Measurements from ENCODE around the gene MCF2L. TPM values are rescaled to one million over a fixed set of nuclear protein-coding genes. Genes with fewer than 3 reads are reported as not detected.
"Not testable (repeated sequence)": the region's sequence is repeated elsewhere in the genome, so short reads cannot be mapped to it uniquely, and the experiment has no call there.

MCF2L gene
- total and polyA plus RNA-seq, 5 donors: 18.0 to 47.5 (median 33.2) TPM

- Histone ChIP-seq H3K27ac (ENCODE audit: low read length) (no peak overlapping the region), H3K4me1 (ENCODE audit: control insufficient read depth, insufficient read depth, low read length) (no peaks in the 10 kb centered on the region), H3K4me3 (ENCODE audit: low read length) (no peak overlapping the region), H3K27me3 (ENCODE audit: control insufficient read depth, insufficient read depth) (no peaks in the 10 kb centered on the region), H3K9me3 (ENCODE audit: control insufficient read depth, low read length) (no peaks in the 10 kb centered on the region)
- ATAC-seq (no peak), DNase-seq (peak in 1 of 3 donors; percentile 27)
- intact Hi-C loops (cut with DNase I): no loop called here
- 74% methylated on average over 31 of the region's 31 CpGs for WGBS
These were observed 85.0 kb downstream of the MCF2L start for GRCh38 chr13:113053801-113054604.

GRCh38 chr13:113057084-113057483 lies 88.1 kb downstream of the MCF2L start:
- no peaks in the 10 kb centered on the region for H3K27me3 ChIP-seq (ENCODE audit: control insufficient read depth, insufficient read depth)
- H3K9me3 ChIP-seq (ENCODE audit: control insufficient read depth, low read length): no peaks in the 10 kb centered on the region
- intact Hi-C loops (cut with DNase I): no loop called here
- no peaks in the 10 kb centered on the region for H3K4me1 ChIP-seq (ENCODE audit: control insufficient read depth, insufficient read depth, low read length)
- DNase-seq (peak in 1 of 3 donors; percentile 21), ATAC-seq (no peak)
- no peak overlapping the region for H3K27ac ChIP-seq (ENCODE audit: low read length)
- WGBS: 90% methylated on average over 1 of the region's 1 CpG
- H3K4me3 ChIP-seq (ENCODE audit: low read length): no peak overlapping the region

GRCh38 chr13:113057559-113057958 lies 88.5 kb downstream of the MCF2L start:
- H3K27ac ChIP-seq (ENCODE audit: low read length); H3K4me3 ChIP-seq (ENCODE audit: low read length); ATAC-seq; H3K27me3 ChIP-seq (ENCODE audit: control insufficient read depth, insufficient read depth); intact Hi-C loops (cut with DNase I); H3K4me1 ChIP-seq (ENCODE audit: control insufficient read depth, insufficient read depth, low read length); H3K9me3 ChIP-seq (ENCODE audit: control insufficient read depth, low read length); DNase-seq: not testable (repeated sequence)
- 98% methylated on average over 3 of the region's 3 CpGs for WGBS

GRCh38 chr13:113058129-113058987 lies 89.3 kb downstream of the MCF2L start:
- DNase-seq (peak in 1 of 3 donors; percentile 15), ATAC-seq (no peak)
- H3K27ac ChIP-seq (ENCODE audit: low read length): no peak overlapping the region
- no peaks in the 10 kb centered on the region for H3K4me1 ChIP-seq (ENCODE audit: control insufficient read depth, insufficient read depth, low read length)
- 91% methylated on average over 21 of the region's 21 CpGs for WGBS
- H3K9me3 ChIP-seq (ENCODE audit: control insufficient read depth, low read length): no peaks in the 10 kb centered on the region
- no peak overlapping the region for H3K4me3 ChIP-seq (ENCODE audit: low read length)
- no peaks in the 10 kb centered on the region for H3K27me3 ChIP-seq (ENCODE audit: control insufficient read depth, insufficient read depth)
- intact Hi-C loops (cut with DNase I): no loop called here

GRCh38 chr13:113058988-113059850 lies 90.2 kb downstream of the MCF2L start:
- peak in 1 of 3 donors; percentile 25 for DNase-seq
- intact Hi-C loops (cut with DNase I): no loop called here
- ATAC-seq: no peak
- H3K4me1 ChIP-seq (ENCODE audit: control insufficient read depth, insufficient read depth, low read length): no peaks in the 10 kb centered on the region
- H3K4me3 ChIP-seq (ENCODE audit: low read length): no peak overlapping the region
- 91% methylated on average over 22 of the region's 22 CpGs for WGBS
- H3K27me3 ChIP-seq (ENCODE audit: control insufficient read depth, insufficient read depth): no peaks in the 10 kb centered on the region
- H3K27ac ChIP-seq (ENCODE audit: low read length): no peak overlapping the region
- H3K9me3 ChIP-seq (ENCODE audit: control insufficient read depth, low read length): no peaks in the 10 kb centered on the region

GRCh38 chr13:113059891-113060290 lies 90.9 kb downstream of the MCF2L start:
- Histone ChIP-seq H3K4me1 (ENCODE audit: control insufficient read depth, insufficient read depth, low read length) (no peaks in the 10 kb centered on the region), H3K9me3 (ENCODE audit: control insufficient read depth, low read length) (no peaks in the 10 kb centered on the region), H3K27ac (ENCODE audit: low read length) (no peak overlapping the region), H3K4me3 (ENCODE audit: low read length) (no peak overlapping the region), H3K27me3 (ENCODE audit: control insufficient read depth, insufficient read depth) (no peaks in the 10 kb centered on the region)
- 78% methylated on average over 15 of the region's 15 CpGs for WGBS
- intact Hi-C loops (cut with DNase I): no loop called here
- ATAC-seq: no peak
- peak in 1 of 3 donors; percentile 31 for DNase-seq

- DNase-seq (peak in 1 of 3 donors; percentile 54), ATAC-seq (no peak)
- 86% methylated on average over 34 of the region's 34 CpGs for WGBS
These were observed 91.7 kb downstream of the MCF2L start for GRCh38 chr13:113060557-113061270.

GRCh38 chr13:113061271-113061625 lies 92.2 kb downstream of the MCF2L start:
- DNase-seq (peak in 1 of 3 donors; percentile 33), ATAC-seq (no peak)
- Histone ChIP-seq H3K4me1 (ENCODE audit: control insufficient read depth, insufficient read depth, low read length) (no peaks in the 10 kb centered on the region), H3K27me3 (ENCODE audit: control insufficient read depth, insufficient read depth) (no peaks in the 10 kb centered on the region), H3K9me3 (ENCODE audit: control insufficient read depth, low read length) (no peaks in the 10 kb centered on the region), H3K4me3 (ENCODE audit: low read length) (no peak overlapping the region), H3K27ac (ENCODE audit: low read length) (no peak overlapping the region)
- 87% methylated on average over 9 of the region's 9 CpGs for WGBS
- intact Hi-C loops (cut with DNase I): no loop called here

More at GRCh38 chr13:113060557-113061270, 91.7 kb downstream of the MCF2L start:
- intact Hi-C loops (cut with DNase I): no loop called here
- no peaks in the 10 kb centered on the region for H3K9me3 ChIP-seq (ENCODE audit: control insufficient read depth, low read length)
- no peaks in the 10 kb centered on the region for H3K4me1 ChIP-seq (ENCODE audit: control insufficient read depth, insufficient read depth, low read length)
- H3K27me3 ChIP-seq (ENCODE audit: control insufficient read depth, insufficient read depth): no peaks in the 10 kb centered on the region
- H3K27ac ChIP-seq (ENCODE audit: low read length): no peak overlapping the region
- no peak overlapping the region for H3K4me3 ChIP-seq (ENCODE audit: low read length)

GRCh38 chr13:113061796-113062425 lies 92.9 kb downstream of the MCF2L start:
- Histone ChIP-seq H3K27ac (ENCODE audit: low read length) (no peak overlapping the region), H3K27me3 (ENCODE audit: control insufficient read depth, insufficient read depth) (no peaks in the 10 kb centered on the region), H3K4me1 (ENCODE audit: control insufficient read depth, insufficient read depth, low read length) (no peaks in the 10 kb centered on the region), H3K4me3 (ENCODE audit: low read length) (no peak overlapping the region), H3K9me3 (ENCODE audit: control insufficient read depth, low read length) (no peaks in the 10 kb centered on the region)
- whole genome bisulfite sequencing: 81% methylated on average over 14 of the region's 14 CpGs
- DNase-seq (peak in 1 of 3 donors; percentile 38), ATAC-seq (no peak)
- intact Hi-C loops (cut with DNase I): no loop called here

GRCh38 chr13:113062691-113063090 lies 93.7 kb downstream of the MCF2L start:
- DNase-seq: peak in 1 of 3 donors; percentile 26
- H3K27ac ChIP-seq (ENCODE audit: low read length): no peak overlapping the region
- intact Hi-C loops (cut with DNase I): no loop called here
- ATAC-seq: no peak
- H3K9me3 ChIP-seq (ENCODE audit: control insufficient read depth, low read length): no peaks in the 10 kb centered on the region
- H3K27me3 ChIP-seq (ENCODE audit: control insufficient read depth, insufficient read depth): no peaks in the 10 kb centered on the region
- H3K4me3 ChIP-seq (ENCODE audit: low read length): no peak overlapping the region
- 94% methylated on average over 14 of the region's 14 CpGs for WGBS
- no peaks in the 10 kb centered on the region for H3K4me1 ChIP-seq (ENCODE audit: control insufficient read depth, insufficient read depth, low read length)

Data from right cardiac atrium (tissue), 5 donors.